ENCODE data around the gene GPD1.
A peak's percentile ranks its signal among the peaks of the same experiment; 100 is the strongest.

The GPD1 gene

GRCh38 chr12:50073206-50073605 is 30.6 kb upstream of the GPD1 start:
- no peak for DNase-seq (ENCODE audit: extremely low spot score)
- ChIA-PET POLR2A (no interaction called here), CTCF (interaction anchor here (1.1 to 15.1 kb wide), 10 partner anchors 8 to 241 kb away, joined by 3 to 243 read pairs (median 23); partner anchors contain the start of genes COX14 and SMARCD1)
- TF ChIP-seq, protein P1, sequence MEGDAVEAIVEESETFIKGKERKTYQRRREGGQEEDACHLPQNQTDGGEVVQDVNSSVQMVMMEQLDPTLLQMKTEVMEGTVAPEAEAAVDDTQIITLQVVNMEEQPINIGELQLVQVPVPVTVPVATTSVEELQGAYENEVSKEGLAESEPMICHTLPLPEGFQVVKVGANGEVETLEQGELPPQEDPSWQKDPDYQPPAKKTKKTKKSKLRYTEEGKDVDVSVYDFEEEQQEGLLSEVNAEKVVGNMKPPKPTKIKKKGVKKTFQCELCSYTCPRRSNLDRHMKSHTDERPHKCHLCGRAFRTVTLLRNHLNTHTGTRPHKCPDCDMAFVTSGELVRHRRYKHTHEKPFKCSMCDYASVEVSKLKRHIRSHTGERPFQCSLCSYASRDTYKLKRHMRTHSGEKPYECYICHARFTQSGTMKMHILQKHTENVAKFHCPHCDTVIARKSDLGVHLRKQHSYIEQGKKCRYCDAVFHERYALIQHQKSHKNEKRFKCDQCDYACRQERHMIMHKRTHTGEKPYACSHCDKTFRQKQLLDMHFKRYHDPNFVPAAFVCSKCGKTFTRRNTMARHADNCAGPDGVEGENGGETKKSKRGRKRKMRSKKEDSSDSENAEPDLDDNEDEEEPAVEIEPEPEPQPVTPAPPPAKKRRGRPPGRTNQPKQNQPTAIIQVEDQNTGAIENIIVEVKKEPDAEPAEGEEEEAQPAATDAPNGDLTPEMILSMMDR (IDR thresholded peaks at IDR 0.05; ENCODE audit: control extremely low read depth, extremely low read depth, low read depth, missing control alignments) = no peak

GRCh38 chr12:50073712-50074111 is 30.1 kb upstream of the GPD1 start:
- CTCF ChIA-PET = interaction anchor here (0.8 to 15.1 kb wide), 24 partner anchors 7 to 564 kb away, joined by 3 to 243 read pairs (median 6); partner anchors contain the start of genes ASIC1, COX14 and SMARCD1
- TF ChIP-seq, protein P1 (IDR thresholded peaks at IDR 0.05; ENCODE audit: control extremely low read depth, extremely low read depth, low read depth, missing control alignments) = no peak
- POLR2A ChIA-PET = no interaction called here
- DNase-seq (ENCODE audit: extremely low spot score) = no peak

GRCh38 chr12:50074936-50075807 is 28.6 kb upstream of the GPD1 start:
- POLR2A ChIA-PET = no interaction called here
- CTCF ChIA-PET = interaction anchor here (0.7 to 15.1 kb wide), 41 partner anchors 8 to 563 kb away, joined by 3 to 243 read pairs (median 4); partner anchors contain the start of genes ASIC1, CERS5, COX14 and GPD1
- DNase-seq (ENCODE audit: extremely low spot score) = peak; percentile 89
- TF ChIP-seq, protein P1 (IDR thresholded peaks at IDR 0.05; ENCODE audit: control extremely low read depth, extremely low read depth, low read depth, missing control alignments) = peak; percentile 94

DNA sequence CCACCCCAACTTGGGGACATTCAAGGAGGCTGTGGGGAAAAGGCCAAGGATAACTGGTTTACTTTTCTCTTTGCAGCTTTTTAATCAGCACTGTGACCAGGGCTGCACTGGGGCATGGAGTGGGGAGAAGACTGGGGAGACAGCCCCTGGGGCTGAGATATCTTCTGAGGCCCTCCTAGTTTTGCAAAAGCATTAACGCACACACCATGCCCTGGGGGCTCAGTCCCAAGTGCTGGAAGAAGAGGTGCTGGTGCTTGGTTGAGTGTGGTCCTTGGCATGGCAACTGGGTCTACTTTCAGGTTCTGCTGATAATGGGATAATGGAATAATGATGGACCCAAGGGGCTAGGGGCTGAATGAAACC is 28.0 kb upstream of the GPD1 start:
- TF ChIP-seq, protein P1 (IDR thresholded peaks at IDR 0.05; ENCODE audit: control extremely low read depth, extremely low read depth, low read depth, missing control alignments) = no peak
- ChIA-PET CTCF (interaction anchor here (1.3 to 15.1 kb wide), 10 partner anchors 10 to 239 kb away, joined by 4 to 243 read pairs (median 12); partner anchors contain the start of genes COX14 and SMARCD1), POLR2A (no interaction called here)
- no peak for DNase-seq (ENCODE audit: extremely low spot score)

- CTCF ChIA-PET = interaction anchor here (1.0 to 15.1 kb wide), 11 partner anchors 8 to 238 kb away, joined by 3 to 243 read pairs (median 5); partner anchors contain the start of genes COX14 and SMARCD1
- TF ChIP-seq, protein P1 (IDR thresholded peaks at IDR 0.05; ENCODE audit: control extremely low read depth, extremely low read depth, low read depth, missing control alignments) = no peak
- no peak for DNase-seq (ENCODE audit: extremely low spot score)
- POLR2A ChIA-PET = no interaction called here
These were observed 26.7 kb upstream of the GPD1 start for GRCh38 chr12:50077099-50077498.

DNA sequence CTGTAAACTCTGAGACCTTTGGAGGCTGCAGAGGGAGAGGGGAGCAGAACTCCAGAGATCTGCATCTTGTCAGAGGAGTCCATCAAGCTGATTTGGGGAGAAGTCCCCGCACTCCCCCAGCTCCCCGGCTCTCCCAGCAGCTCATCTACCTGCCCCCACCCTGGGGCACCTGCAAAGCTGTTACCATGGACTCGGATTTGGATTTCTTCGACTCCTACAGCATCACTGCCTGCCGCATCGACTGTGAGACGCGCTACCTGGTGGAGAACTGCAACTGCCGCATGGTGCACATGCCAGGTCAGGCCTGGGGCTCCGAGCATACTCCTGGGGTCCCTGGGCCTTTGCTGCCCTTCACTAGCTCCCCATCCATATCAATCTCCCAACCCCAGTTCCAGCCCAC is 25.5 kb upstream of the GPD1 start:
- TF ChIP-seq, protein P1 (IDR thresholded peaks at IDR 0.05; ENCODE audit: control extremely low read depth, extremely low read depth, low read depth, missing control alignments) = no peak
- POLR2A ChIA-PET = interaction anchor here (0.5 kb wide), 1 partner anchor 22 kb away, joined by 3 read pairs; no protein-coding TSS in a partner anchor

More for the DNA sequence above, 25.5 kb upstream of the GPD1 start:
- CTCF ChIA-PET = interaction anchor here (0.8 to 15.1 kb wide), 12 partner anchors 8 to 111 kb away, joined by 3 to 243 read pairs (median 4); partner anchors contain the start of gene COX14
- DNase-seq (ENCODE audit: extremely low spot score) = no peak

All from GM10248 (cell line).